Left ventricle myocardium inferior (tissue), 1 donor: ENCODE measurements around the gene TRAF3IP1. TPM values are rescaled to one million over a fixed set of nuclear protein-coding genes. Genes with fewer than 3 reads are reported as not detected.

Experiments
- DNase-seq: peaks from one replicate; pipeline ENCODE4 v3.0.0-alpha.2; 2020
- H3K27ac ChIP-seq: fragments of 200-600 bp; replicated peaks from 2 replicates; pipeline ENCODE4 v1.8.0; 2021
- H3K27me3 ChIP-seq: fragments of 200-600 bp; 2 replicates; pipeline ENCODE4 v1.8.0; 2021; ENCODE audit warnings: low read depth
- H3K36me3 ChIP-seq: fragments of 200-600 bp; 2 replicates; pipeline ENCODE4 v1.8.0; 2021
- H3K4me1 ChIP-seq: fragments of 200-600 bp; 2 replicates; pipeline ENCODE4 v1.8.0; 2021
- H3K4me3 ChIP-seq: fragments of 200-600 bp; 2 replicates; pipeline ENCODE4 v1.8.0; 2021; ENCODE audit warnings: mild to moderate bottlenecking, moderate library complexity
- H3K9me3 ChIP-seq: fragments of 200-600 bp; replicated peaks from 2 replicates; pipeline ENCODE4 v1.8.0; 2021
- intact Hi-C: fragments of 100-400 bp; cut with micrococcal nuclease; formaldehyde crosslinking; loops from one replicate; pipeline ENCODE4 v1.11.0; 2022
- total RNA-seq: library from RNA; stranded (reverse); fragmentation: NEBNext Ultra II Directional; extraction: Animal tissue kit (Norgen Biotek cat#: 25700); gene quantifications from one replicate; pipeline ENCODE4 v1.2.1, GENCODE V29; 2021
- TF ChIP-seq, protein P1 (sequence below): fragments of 200-600 bp; IDR thresholded peaks from 2 replicates; pipeline ENCODE4 v1.8.0; 2021; ENCODE audit warnings: antibody characterized with exemption, mild to moderate bottlenecking, borderline replicate concordance
- donor health status: DM: no; HTN: yes; CAD: no; lungs with severe emphysema.

The TRAF3IP1 gene
- total RNA-seq, 1 donor from 2014 or later: 14.6 TPM

- H3K36me3 ChIP-seq: peaks cover 25% of the 10 kb centered on the region
- no peak overlapping the region for H3K4me3 ChIP-seq
- H3K4me1 ChIP-seq: peaks cover 7% of the 10 kb centered on the region
- intact Hi-C loops: no loop called here
- TF ChIP-seq, protein P1, sequence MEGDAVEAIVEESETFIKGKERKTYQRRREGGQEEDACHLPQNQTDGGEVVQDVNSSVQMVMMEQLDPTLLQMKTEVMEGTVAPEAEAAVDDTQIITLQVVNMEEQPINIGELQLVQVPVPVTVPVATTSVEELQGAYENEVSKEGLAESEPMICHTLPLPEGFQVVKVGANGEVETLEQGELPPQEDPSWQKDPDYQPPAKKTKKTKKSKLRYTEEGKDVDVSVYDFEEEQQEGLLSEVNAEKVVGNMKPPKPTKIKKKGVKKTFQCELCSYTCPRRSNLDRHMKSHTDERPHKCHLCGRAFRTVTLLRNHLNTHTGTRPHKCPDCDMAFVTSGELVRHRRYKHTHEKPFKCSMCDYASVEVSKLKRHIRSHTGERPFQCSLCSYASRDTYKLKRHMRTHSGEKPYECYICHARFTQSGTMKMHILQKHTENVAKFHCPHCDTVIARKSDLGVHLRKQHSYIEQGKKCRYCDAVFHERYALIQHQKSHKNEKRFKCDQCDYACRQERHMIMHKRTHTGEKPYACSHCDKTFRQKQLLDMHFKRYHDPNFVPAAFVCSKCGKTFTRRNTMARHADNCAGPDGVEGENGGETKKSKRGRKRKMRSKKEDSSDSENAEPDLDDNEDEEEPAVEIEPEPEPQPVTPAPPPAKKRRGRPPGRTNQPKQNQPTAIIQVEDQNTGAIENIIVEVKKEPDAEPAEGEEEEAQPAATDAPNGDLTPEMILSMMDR: no peak
- no peaks in the 10 kb centered on the region for H3K27me3 ChIP-seq
- H3K27ac ChIP-seq: no peak overlapping the region
- no peaks in the 10 kb centered on the region for H3K9me3 ChIP-seq
- no peak for DNase-seq
These were observed 77.0 kb downstream of the TRAF3IP1 start for GRCh38 chr2:238397356-238397755.

GRCh38 chr2:238398577-238398976 is 78.3 kb downstream of the TRAF3IP1 start:
- no peak overlapping the region for H3K27ac ChIP-seq
- peaks cover 32% of the 10 kb centered on the region for H3K36me3 ChIP-seq
- no peak overlapping the region for H3K4me3 ChIP-seq
- intact Hi-C loops: no loop called here
- H3K27me3 ChIP-seq: no peaks in the 10 kb centered on the region
- H3K9me3 ChIP-seq: no peaks in the 10 kb centered on the region
- H3K4me1 ChIP-seq: no peaks in the 10 kb centered on the region
- no peak for DNase-seq
- TF ChIP-seq, protein P1: no peak

- TF ChIP-seq, protein P1: no peak
- Histone ChIP-seq H3K4me3 (no peak overlapping the region), H3K27me3 (no peaks in the 10 kb centered on the region), H3K36me3 (peaks cover 35% of the 10 kb centered on the region), H3K9me3 (no peaks in the 10 kb centered on the region), H3K27ac (no peak overlapping the region), H3K4me1 (no peaks in the 10 kb centered on the region)
- no peak for DNase-seq
- intact Hi-C loops: no loop called here
These were observed 78.8 kb downstream of the TRAF3IP1 start for GRCh38 chr2:238399094-238399493.

DNA sequence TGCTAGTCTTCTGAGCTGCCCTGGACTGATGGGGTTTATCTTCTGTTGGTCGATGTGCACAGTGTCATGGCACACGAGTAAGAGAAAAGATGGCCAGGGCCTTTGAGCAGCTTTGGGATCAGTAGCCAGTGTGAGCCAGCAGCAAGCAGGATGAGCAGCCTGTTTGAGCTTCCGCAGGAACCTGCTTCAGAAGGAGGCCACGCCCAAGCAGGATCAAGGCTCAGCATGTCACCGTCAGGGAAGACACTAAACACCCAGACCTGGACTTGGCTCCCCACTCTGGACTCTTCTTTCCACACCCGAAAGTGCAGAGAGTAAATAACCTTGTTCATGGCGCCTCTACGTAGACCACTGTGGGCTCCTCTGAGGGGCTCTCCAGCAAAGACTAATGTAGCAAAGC is 81.2 kb downstream of the TRAF3IP1 start:
- TF ChIP-seq, protein P1: no peak
- Histone ChIP-seq H3K4me3 (no peak overlapping the region), H3K36me3 (peaks cover 35% of the 10 kb centered on the region), H3K4me1 (no peaks in the 10 kb centered on the region), H3K27ac (no peak overlapping the region), H3K9me3 (no peaks in the 10 kb centered on the region), H3K27me3 (no peaks in the 10 kb centered on the region)
- intact Hi-C loops: no loop called here
- DNase-seq: no peak

DNA sequence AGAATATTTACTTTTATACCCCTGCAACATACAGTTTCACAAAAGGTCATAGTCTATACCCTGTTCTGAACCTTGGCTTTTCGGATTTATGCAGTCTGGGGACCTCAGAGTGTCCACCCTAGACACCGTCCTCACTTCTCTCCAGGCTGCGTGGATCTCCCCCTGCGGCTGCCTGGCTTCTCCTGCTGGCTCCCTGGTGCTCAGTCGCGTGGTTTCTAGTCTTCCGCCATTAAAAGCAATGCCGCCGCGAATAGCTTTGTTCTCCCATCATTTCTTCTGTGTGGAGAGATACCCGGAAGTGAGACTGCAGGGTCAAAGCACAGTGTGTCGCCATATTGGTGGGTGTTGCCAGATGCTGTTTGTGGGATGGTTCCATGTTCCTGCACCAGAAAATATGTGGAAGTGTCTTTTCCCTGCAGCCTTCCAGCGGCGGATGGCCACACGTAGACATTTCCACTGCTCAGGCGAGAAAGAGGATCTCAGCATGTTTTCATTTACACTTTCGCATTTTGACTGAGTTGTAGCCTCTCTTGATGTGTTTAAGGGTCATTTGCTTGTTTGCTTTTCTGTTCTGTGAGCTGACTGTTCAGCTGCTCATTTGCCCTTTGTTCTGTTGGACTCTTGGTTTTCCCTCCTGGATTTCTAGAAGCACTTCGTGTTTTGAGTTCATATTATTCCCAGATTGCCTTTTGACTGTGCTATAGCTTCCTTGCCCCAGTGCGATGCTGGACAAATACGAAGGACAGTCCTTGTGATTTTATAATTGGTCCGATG is 83.5 kb downstream of the TRAF3IP1 start:
- H3K27me3 ChIP-seq: no peaks in the 10 kb centered on the region
- DNase-seq: no peak
- no peak overlapping the region for H3K27ac ChIP-seq
- peaks cover 33% of the 10 kb centered on the region for H3K36me3 ChIP-seq
- no peaks in the 10 kb centered on the region for H3K4me1 ChIP-seq
- H3K4me3 ChIP-seq: no peak overlapping the region
- TF ChIP-seq, protein P1: no peak
- no peaks in the 10 kb centered on the region for H3K9me3 ChIP-seq
- intact Hi-C loops: no loop called here
